Mucosa of gallbladder (tissue), 1 donor: ENCODE results near the gene CPM. TPM values are rescaled to one million over a fixed set of nuclear protein-coding genes. Genes with fewer than 3 reads are reported as not detected.
"Not testable (repeated sequence)": the region's sequence is repeated elsewhere in the genome, so short reads cannot be mapped to it uniquely, and the experiment has no call there.

ENCODE experiments used
- DNase-seq: peaks from one replicate; pipeline ENCODE4 v3.0.0-alpha.2; 2020; ENCODE audit warnings: low spot score
- total RNA-seq: library from RNA; stranded (reverse); gene quantifications from one replicate; pipeline ENCODE4 v1.2.1, GENCODE V29; 2021
- donor health status: DM: no; HTN: no; CAD: no.

CPM gene
- total RNA-seq, 1 donor from 2014 or later, result 61.5 TPM

GRCh38 chr12:68878846-68879245, 54.1 kb downstream of the CPM start:
- no peak for DNase-seq

- DNase-seq, result no peak
Observed at GRCh38 chr12:68878283-68878682, 54.7 kb downstream of the CPM start.

- DNase-seq, result no peak
Observed at GRCh38 chr12:68877583-68877982, 55.4 kb downstream of the CPM start.

GRCh38 chr12:68876461-68876860, 56.5 kb downstream of the CPM start:
- no peak for DNase-seq

GRCh38 chr12:68873316-68873715, 59.7 kb downstream of the CPM start:
- no peak for DNase-seq

- DNase-seq, result no peak
Observed at GRCh38 chr12:68871921-68872320, 61.0 kb downstream of the CPM start.

- DNase-seq, result no peak
Observed at GRCh38 chr12:68871396-68871795, 61.6 kb downstream of the CPM start.

GRCh38 chr12:68870443-68870842, 62.5 kb downstream of the CPM start:
- no peak for DNase-seq

GRCh38 chr12:68870011-68870410, 63.0 kb downstream of the CPM start:
- DNase-seq, result no peak

GRCh38 chr12:68868043-68868790, 64.8 kb downstream of the CPM start:
- no peak for DNase-seq

- no peak for DNase-seq
Observed at GRCh38 chr12:68867606-68868005, 65.4 kb downstream of the CPM start.

- no peak for DNase-seq
Observed at GRCh38 chr12:68866950-68867349, 66.0 kb downstream of the CPM start.

- DNase-seq, result no peak
Observed at GRCh38 chr12:68865399-68866164, 67.4 kb downstream of the CPM start.

GRCh38 chr12:68864604-68865003, 68.4 kb downstream of the CPM start:
- no peak for DNase-seq

- not testable (repeated sequence) for DNase-seq
Observed at GRCh38 chr12:68863886-68864454, 69.0 kb downstream of the CPM start.

- DNase-seq, result no peak
Observed at GRCh38 chr12:68863109-68863770, 69.7 kb downstream of the CPM start.

- DNase-seq, result no peak
Observed at GRCh38 chr12:68861890-68862289, 71.1 kb downstream of the CPM start.

GRCh38 chr12:68856510-68856909, 76.5 kb downstream of the CPM start:
- no peak for DNase-seq

GRCh38 chr12:68855771-68856170, 77.2 kb downstream of the CPM start:
- no peak for DNase-seq

- no peak for DNase-seq
Observed at GRCh38 chr12:68855111-68855510, 77.9 kb downstream of the CPM start.

GRCh38 chr12:68854554-68854953, 78.4 kb downstream of the CPM start:
- no peak for DNase-seq

- DNase-seq, result no peak
Observed at GRCh38 chr12:68854078-68854468, 78.9 kb downstream of the CPM start.
